WTC11 (cell line): ENCODE measurements around the gene KCNIP1. TPM values are rescaled to one million over a fixed set of nuclear protein-coding genes. Genes with fewer than 3 reads are reported as not detected.

ENCODE experiments used
- ATAC-seq: fragments of 200-7000 bp; cut with Tn5 transposase; 2 replicates; pipeline ENCODE4 v1.10.0; 2021; ENCODE audit warnings: mild to moderate bottlenecking, moderate library complexity
- CTCF ChIA-PET: fragments of 300-600 bp; sonication (Branson Sonifier 250); formaldehyde crosslinking; loops from one replicate; lab custom pipeline; 2021; ENCODE audit warnings: antibody characterized with exemption; lab: Charles Lee
- POLR2A ChIA-PET: fragments of 350-600 bp; sonication (Branson Sonifier 250); formaldehyde crosslinking; loops from one replicate; lab custom pipeline; 2021; ENCODE audit warnings: antibody characterized with exemption; lab: Charles Lee
- DNase-seq: peaks from one replicate; pipeline ENCODE4 v3.0.0; 2021; ENCODE audit warnings: low spot score
- H3K27ac Mint-ChIP-seq: 2 replicates; pipeline ENCODE4 v1.8.0; 2021; ENCODE audit warnings: mixed read lengths
- H3K27me3 Mint-ChIP-seq: 2 replicates; pipeline ENCODE4 v1.8.0; 2021; ENCODE audit warnings: low read depth, mild to moderate bottlenecking, moderate library complexity, mixed read lengths
- H3K36me3 Mint-ChIP-seq: 2 replicates; pipeline ENCODE4 v1.8.0; 2021; ENCODE audit warnings: mixed read lengths
- H3K4me1 Mint-ChIP-seq: 2 replicates; pipeline ENCODE4 v1.8.0; 2022; ENCODE audit warnings: mixed read lengths
- H3K4me3 Mint-ChIP-seq: 2 replicates; pipeline ENCODE4 v1.8.0; 2021; ENCODE audit warnings: mild to moderate bottlenecking, moderate library complexity, mixed read lengths
- H3K9me3 Mint-ChIP-seq: 2 replicates; pipeline ENCODE4 v1.8.0; 2021; ENCODE audit warnings: mixed read lengths
- ATF1 ChIP-seq: sonication (generic); formaldehyde crosslinking; IDR thresholded peaks from 2 replicates; pipeline ENCODE4 v1.8.1; 2023; ENCODE audit warnings: mild to moderate bottlenecking, moderate library complexity, missing genetic modification reagents
- FOXJ3 ChIP-seq: sonication (generic); formaldehyde crosslinking; IDR thresholded peaks from 2 replicates; pipeline ENCODE4 v1.9.0; 2021; ENCODE audit warnings: missing genetic modification reagents, mild to moderate bottlenecking, borderline replicate concordance
- FOXP1 ChIP-seq: sonication (generic); formaldehyde crosslinking; IDR thresholded peaks from 2 replicates; pipeline ENCODE4 v1.8.0; 2022; ENCODE audit warnings: missing genetic modification reagents, mild to moderate bottlenecking, moderate library complexity, borderline replicate concordance
- NR2C2 ChIP-seq: sonication (generic); formaldehyde crosslinking; IDR thresholded peaks from 2 replicates; pipeline ENCODE4 v1.8.0; 2022; ENCODE audit warnings: mild to moderate bottlenecking, missing genetic modification reagents
- PRRX2 ChIP-seq: fragments of 250-450 bp; sonication (Bioruptor Pico); IDR thresholded peaks from 2 replicates; pipeline ENCODE4 v1.8.0; 2021; ENCODE audit warnings: mild to moderate bottlenecking
- RORB ChIP-seq: fragments of 250-450 bp; sonication (Bioruptor Pico); IDR thresholded peaks from 2 replicates; pipeline ENCODE4 v1.9.0; 2021; ENCODE audit warnings: mild to moderate bottlenecking
- TEAD1 ChIP-seq: sonication (generic); formaldehyde crosslinking; IDR thresholded peaks from 2 replicates; pipeline ENCODE4 v1.8.0; 2022; ENCODE audit warnings: mild to moderate bottlenecking, missing genetic modification reagents
- ZBTB21 ChIP-seq: sonication (generic); formaldehyde crosslinking; IDR thresholded peaks from 2 replicates; pipeline ENCODE4 v1.8.1; 2023; ENCODE audit warnings: mild to moderate bottlenecking, missing genetic modification reagents, borderline replicate concordance
- ZNF423 ChIP-seq: fragments of 250-450 bp; sonication (Bioruptor Pico); IDR thresholded peaks from 2 replicates; pipeline ENCODE4 v2.1.2; 2022; ENCODE audit warnings: mild to moderate bottlenecking, moderate library complexity
- total RNA-seq: library from RNA; stranded (reverse); gene quantifications from 3 replicates; pipeline ENCODE4 v1.2.3, GENCODE V29; 2021
- TF ChIP-seq, protein P1 (sequence below): fragments of 250-450 bp; sonication (Bioruptor Pico); IDR thresholded peaks from 2 replicates; pipeline ENCODE4 v2.1.2; 2022; ENCODE audit warnings: mild to moderate bottlenecking, moderate library complexity
- TF ChIP-seq, protein P2 (sequence below): fragments of 200-600 bp; IDR thresholded peaks from 2 replicates; pipeline ENCODE4 v1.8.0; 2022; ENCODE audit warnings: antibody characterized with exemption
- TF ChIP-seq, protein P3 (sequence below): sonication (generic); formaldehyde crosslinking; IDR thresholded peaks from 2 replicates; pipeline ENCODE4 v1.8.0; 2022; ENCODE audit warnings: mild to moderate bottlenecking, missing genetic modification reagents
- TF ChIP-seq, protein P4 (sequence below): sonication (generic); formaldehyde crosslinking; conservative IDR thresholded peaks from 2 replicates; pipeline ENCODE4 v1.8.1; 2022; ENCODE audit warnings: mild to moderate bottlenecking, missing genetic modification reagents
- TF ChIP-seq, protein P5 (sequence below): sonication (generic); formaldehyde crosslinking; IDR thresholded peaks from 2 replicates; pipeline ENCODE4 v1.8.1; 2022; ENCODE audit warnings: missing genetic modification reagents, borderline replicate concordance
- TF ChIP-seq, protein P6 (sequence below): sonication (generic); formaldehyde crosslinking; IDR thresholded peaks from 2 replicates; pipeline ENCODE4 v1.8.0; 2022; ENCODE audit warnings: mild to moderate bottlenecking, missing genetic modification reagents
- TF ChIP-seq, protein P7 (sequence below): sonication (generic); formaldehyde crosslinking; IDR thresholded peaks from 2 replicates; pipeline ENCODE4 v1.8.1; 2023; ENCODE audit warnings: mild to moderate bottlenecking, missing genetic modification reagents
- TF ChIP-seq, protein P8 (sequence below): sonication (generic); formaldehyde crosslinking; IDR thresholded peaks from 2 replicates; pipeline ENCODE4 v1.8.1; 2023; ENCODE audit warnings: mild to moderate bottlenecking, missing genetic modification reagents, moderate library complexity

The KCNIP1 gene
- total RNA-seq, 1 experiment from 2014 or later, result 0.59 TPM

DNA sequence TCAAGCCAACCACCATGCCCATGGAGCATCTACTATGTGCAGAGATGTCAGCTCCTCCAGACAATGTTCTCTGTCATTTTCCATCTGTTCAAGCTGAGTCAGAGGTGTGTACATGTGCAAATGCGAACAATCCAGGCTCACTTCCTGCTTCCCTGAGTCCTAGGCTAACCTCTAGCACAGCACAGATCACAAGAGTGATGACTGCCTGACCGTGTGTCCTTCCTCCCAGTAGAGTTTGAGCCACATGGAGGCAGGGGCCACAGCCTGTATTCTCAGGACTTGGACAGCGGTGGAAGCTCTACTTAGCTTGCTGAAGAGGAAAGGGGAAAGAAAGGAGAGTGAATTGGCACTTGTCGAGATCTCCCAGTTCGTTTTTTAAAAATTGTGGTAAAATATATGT lies 87.2 kb downstream of the KCNIP1 start (continued):
- TF ChIP-seq, protein P1, sequence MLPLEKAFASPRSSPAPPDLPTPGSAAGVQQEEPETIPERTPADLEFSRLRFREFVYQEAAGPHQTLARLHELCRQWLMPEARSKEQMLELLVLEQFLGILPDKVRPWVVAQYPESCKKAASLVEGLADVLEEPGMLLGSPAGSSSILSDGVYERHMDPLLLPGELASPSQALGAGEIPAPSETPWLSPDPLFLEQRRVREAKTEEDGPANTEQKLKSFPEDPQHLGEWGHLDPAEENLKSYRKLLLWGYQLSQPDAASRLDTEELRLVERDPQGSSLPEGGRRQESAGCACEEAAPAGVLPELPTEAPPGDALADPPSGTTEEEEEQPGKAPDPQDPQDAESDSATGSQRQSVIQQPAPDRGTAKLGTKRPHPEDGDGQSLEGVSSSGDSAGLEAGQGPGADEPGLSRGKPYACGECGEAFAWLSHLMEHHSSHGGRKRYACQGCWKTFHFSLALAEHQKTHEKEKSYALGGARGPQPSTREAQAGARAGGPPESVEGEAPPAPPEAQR (CRISPR knock-in tag), result no peak
- no peak for TF ChIP-seq FOXP1 (CRISPR knock-in tag)

DNA sequence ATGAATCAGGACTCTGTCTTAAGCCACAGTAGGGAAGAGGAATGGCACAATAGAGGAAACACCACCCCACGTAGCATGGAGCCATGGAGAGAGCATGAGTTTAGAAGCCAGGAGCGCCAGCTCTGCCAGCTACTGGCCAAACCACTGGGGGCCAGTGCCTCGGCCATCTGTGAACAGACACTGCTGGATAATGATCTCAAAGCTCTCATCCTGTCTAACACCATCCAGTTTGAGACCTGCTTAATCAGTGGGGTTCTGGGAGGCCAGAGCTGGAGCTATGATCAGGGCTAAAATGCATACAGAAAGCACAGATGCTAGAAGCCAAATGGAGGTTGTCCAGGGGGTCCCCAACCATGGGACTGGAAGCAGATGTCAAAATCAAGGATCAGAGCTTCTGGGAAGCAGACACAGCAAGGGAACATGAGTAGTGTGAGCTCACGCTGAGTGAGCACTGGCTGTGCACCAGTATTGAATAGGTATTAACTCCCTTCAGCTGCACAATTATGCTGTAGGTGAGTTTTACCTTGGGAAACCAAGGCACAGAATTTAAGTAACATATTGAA lies 92.7 kb downstream of the KCNIP1 start:
- DNase-seq (no peak), ATAC-seq (no peak)
- Mint-ChIP-seq H3K9me3 (no peaks in the 10 kb centered on the region), H3K36me3 (no peaks in the 10 kb centered on the region), H3K4me3 (no peak overlapping the region), H3K4me1 (no peaks in the 10 kb centered on the region), H3K27me3 (no peaks in the 10 kb centered on the region), H3K27ac (no peak overlapping the region)
- TF ChIP-seq, protein P2, sequence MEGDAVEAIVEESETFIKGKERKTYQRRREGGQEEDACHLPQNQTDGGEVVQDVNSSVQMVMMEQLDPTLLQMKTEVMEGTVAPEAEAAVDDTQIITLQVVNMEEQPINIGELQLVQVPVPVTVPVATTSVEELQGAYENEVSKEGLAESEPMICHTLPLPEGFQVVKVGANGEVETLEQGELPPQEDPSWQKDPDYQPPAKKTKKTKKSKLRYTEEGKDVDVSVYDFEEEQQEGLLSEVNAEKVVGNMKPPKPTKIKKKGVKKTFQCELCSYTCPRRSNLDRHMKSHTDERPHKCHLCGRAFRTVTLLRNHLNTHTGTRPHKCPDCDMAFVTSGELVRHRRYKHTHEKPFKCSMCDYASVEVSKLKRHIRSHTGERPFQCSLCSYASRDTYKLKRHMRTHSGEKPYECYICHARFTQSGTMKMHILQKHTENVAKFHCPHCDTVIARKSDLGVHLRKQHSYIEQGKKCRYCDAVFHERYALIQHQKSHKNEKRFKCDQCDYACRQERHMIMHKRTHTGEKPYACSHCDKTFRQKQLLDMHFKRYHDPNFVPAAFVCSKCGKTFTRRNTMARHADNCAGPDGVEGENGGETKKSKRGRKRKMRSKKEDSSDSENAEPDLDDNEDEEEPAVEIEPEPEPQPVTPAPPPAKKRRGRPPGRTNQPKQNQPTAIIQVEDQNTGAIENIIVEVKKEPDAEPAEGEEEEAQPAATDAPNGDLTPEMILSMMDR, result no peak
- TF ChIP-seq, protein P3, sequence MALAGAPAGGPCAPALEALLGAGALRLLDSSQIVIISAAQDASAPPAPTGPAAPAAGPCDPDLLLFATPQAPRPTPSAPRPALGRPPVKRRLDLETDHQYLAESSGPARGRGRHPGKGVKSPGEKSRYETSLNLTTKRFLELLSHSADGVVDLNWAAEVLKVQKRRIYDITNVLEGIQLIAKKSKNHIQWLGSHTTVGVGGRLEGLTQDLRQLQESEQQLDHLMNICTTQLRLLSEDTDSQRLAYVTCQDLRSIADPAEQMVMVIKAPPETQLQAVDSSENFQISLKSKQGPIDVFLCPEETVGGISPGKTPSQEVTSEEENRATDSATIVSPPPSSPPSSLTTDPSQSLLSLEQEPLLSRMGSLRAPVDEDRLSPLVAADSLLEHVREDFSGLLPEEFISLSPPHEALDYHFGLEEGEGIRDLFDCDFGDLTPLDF, result no peak
- no peak for TF ChIP-seq FOXJ3
- TF ChIP-seq, protein P4, sequence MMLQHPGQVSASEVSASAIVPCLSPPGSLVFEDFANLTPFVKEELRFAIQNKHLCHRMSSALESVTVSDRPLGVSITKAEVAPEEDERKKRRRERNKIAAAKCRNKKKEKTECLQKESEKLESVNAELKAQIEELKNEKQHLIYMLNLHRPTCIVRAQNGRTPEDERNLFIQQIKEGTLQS (CRISPR knock-in tag), result no peak
- TF ChIP-seq RORB, result no peak
- TF ChIP-seq NR2C2, result no peak
- no peak for TF ChIP-seq PRRX2 (CRISPR knock-in tag)
- TF ChIP-seq, protein P5, sequence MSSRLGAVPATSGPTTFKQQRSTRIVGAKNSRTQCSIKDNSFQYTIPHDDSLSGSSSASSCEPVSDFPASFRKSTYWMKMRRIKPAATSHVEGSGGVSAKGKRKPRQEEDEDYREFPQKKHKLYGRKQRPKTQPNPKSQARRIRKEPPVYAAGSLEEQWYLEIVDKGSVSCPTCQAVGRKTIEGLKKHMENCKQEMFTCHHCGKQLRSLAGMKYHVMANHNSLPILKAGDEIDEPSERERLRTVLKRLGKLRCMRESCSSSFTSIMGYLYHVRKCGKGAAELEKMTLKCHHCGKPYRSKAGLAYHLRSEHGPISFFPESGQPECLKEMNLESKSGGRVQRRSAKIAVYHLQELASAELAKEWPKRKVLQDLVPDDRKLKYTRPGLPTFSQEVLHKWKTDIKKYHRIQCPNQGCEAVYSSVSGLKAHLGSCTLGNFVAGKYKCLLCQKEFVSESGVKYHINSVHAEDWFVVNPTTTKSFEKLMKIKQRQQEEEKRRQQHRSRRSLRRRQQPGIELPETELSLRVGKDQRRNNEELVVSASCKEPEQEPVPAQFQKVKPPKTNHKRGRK (CRISPR knock-in tag), result no peak
- TF ChIP-seq, protein P6, sequence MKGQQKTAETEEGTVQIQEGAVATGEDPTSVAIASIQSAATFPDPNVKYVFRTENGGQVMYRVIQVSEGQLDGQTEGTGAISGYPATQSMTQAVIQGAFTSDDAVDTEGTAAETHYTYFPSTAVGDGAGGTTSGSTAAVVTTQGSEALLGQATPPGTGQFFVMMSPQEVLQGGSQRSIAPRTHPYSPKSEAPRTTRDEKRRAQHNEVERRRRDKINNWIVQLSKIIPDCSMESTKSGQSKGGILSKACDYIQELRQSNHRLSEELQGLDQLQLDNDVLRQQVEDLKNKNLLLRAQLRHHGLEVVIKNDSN (CRISPR knock-in tag), result no peak
- no peak for TF ChIP-seq TEAD1
- no peak for TF ChIP-seq ZNF423 (CRISPR knock-in tag)
- TF ChIP-seq ZBTB21 (CRISPR knock-in tag), result no peak
- TF ChIP-seq, protein P7, sequence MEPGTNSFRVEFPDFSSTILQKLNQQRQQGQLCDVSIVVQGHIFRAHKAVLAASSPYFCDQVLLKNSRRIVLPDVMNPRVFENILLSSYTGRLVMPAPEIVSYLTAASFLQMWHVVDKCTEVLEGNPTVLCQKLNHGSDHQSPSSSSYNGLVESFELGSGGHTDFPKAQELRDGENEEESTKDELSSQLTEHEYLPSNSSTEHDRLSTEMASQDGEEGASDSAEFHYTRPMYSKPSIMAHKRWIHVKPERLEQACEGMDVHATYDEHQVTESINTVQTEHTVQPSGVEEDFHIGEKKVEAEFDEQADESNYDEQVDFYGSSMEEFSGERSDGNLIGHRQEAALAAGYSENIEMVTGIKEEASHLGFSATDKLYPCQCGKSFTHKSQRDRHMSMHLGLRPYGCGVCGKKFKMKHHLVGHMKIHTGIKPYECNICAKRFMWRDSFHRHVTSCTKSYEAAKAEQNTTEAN (CRISPR knock-in tag), result no peak
- TF ChIP-seq, protein P8, sequence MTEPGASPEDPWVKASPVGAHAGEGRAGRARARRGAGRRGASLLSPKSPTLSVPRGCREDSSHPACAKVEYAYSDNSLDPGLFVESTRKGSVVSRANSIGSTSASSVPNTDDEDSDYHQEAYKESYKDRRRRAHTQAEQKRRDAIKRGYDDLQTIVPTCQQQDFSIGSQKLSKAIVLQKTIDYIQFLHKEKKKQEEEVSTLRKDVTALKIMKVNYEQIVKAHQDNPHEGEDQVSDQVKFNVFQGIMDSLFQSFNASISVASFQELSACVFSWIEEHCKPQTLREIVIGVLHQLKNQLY (CRISPR knock-in tag), result no peak
- no peak for TF ChIP-seq ATF1
- POLR2A ChIA-PET, result no interaction called here
- CTCF ChIA-PET, result interaction anchor here (0.6 to 2.3 kb wide), 6 partner anchors 22 to 161 kb away, joined by 3 to 9 read pairs (median 6); no protein-coding TSS in a partner anchor
